ENCODE data around the gene RXRA. TPM values are rescaled to one million over a fixed set of nuclear protein-coding genes. Genes with fewer than 3 reads are reported as not detected.

The RXRA gene
- total and polyA plus RNA-seq, 2 of the 13 experiments (the other 11 are each of a cell fraction or from before 2014, with no cell fraction given): 18.9 to 29.2 TPM

DNA sequence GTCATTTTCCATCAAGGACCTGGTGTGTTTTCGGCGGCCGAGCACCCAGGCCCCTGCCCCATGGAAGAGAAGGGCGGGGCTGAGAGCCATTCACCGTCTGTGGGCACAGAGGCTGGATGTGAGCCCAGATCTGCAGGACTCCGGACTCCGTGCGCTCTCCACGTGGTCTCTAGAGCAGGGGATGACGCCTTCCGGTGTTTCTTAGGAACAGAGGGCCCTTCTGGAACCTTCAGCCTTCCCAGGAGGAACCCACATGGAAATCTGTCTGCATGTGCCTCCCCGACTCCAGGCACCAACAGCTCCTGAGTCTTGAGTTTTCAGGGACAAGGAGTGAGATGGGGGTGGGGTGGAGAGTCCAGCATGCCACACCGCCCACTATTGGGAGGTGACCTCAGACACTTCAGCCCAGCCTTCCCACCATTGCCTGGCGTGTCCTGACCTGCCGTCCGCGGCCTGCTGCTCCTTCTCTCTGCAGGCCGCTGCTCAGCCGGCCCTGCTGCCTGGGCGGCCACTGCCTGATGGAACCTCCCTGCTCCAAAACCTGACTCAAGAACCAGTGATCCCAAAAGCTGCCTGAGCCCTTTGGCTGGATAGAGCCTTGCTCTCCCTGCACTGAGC is 2.4 kb upstream of the RXRA start (continued):
- TF ChIP-seq, protein P1, sequence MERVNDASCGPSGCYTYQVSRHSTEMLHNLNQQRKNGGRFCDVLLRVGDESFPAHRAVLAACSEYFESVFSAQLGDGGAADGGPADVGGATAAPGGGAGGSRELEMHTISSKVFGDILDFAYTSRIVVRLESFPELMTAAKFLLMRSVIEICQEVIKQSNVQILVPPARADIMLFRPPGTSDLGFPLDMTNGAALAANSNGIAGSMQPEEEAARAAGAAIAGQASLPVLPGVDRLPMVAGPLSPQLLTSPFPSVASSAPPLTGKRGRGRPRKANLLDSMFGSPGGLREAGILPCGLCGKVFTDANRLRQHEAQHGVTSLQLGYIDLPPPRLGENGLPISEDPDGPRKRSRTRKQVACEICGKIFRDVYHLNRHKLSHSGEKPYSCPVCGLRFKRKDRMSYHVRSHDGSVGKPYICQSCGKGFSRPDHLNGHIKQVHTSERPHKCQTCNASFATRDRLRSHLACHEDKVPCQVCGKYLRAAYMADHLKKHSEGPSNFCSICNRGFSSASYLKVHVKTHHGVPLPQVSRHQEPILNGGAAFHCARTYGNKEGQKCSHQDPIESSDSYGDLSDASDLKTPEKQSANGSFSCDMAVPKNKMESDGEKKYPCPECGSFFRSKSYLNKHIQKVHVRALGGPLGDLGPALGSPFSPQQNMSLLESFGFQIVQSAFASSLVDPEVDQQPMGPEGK (CRISPR knock-in tag; IDR thresholded peaks at IDR 0.05): peak; percentile 46
- peak; percentile 69 for TF ChIP-seq HNF4A (CRISPR knock-in tag; IDR thresholded peaks at IDR 0.05)
- TF ChIP-seq NRL (CRISPR knock-in tag; IDR thresholded peaks at IDR 0.05; ENCODE audit: borderline replicate concordance): peak; percentile 96
- TF ChIP-seq, protein P2, sequence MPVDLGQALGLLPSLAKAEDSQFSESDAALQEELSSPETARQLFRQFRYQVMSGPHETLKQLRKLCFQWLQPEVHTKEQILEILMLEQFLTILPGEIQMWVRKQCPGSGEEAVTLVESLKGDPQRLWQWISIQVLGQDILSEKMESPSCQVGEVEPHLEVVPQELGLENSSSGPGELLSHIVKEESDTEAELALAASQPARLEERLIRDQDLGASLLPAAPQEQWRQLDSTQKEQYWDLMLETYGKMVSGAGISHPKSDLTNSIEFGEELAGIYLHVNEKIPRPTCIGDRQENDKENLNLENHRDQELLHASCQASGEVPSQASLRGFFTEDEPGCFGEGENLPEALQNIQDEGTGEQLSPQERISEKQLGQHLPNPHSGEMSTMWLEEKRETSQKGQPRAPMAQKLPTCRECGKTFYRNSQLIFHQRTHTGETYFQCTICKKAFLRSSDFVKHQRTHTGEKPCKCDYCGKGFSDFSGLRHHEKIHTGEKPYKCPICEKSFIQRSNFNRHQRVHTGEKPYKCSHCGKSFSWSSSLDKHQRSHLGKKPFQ (CRISPR knock-in tag; IDR thresholded peaks at IDR 0.05; ENCODE audit: insufficient replicate concordance): peak; percentile 90
- TF ChIP-seq, protein P3, sequence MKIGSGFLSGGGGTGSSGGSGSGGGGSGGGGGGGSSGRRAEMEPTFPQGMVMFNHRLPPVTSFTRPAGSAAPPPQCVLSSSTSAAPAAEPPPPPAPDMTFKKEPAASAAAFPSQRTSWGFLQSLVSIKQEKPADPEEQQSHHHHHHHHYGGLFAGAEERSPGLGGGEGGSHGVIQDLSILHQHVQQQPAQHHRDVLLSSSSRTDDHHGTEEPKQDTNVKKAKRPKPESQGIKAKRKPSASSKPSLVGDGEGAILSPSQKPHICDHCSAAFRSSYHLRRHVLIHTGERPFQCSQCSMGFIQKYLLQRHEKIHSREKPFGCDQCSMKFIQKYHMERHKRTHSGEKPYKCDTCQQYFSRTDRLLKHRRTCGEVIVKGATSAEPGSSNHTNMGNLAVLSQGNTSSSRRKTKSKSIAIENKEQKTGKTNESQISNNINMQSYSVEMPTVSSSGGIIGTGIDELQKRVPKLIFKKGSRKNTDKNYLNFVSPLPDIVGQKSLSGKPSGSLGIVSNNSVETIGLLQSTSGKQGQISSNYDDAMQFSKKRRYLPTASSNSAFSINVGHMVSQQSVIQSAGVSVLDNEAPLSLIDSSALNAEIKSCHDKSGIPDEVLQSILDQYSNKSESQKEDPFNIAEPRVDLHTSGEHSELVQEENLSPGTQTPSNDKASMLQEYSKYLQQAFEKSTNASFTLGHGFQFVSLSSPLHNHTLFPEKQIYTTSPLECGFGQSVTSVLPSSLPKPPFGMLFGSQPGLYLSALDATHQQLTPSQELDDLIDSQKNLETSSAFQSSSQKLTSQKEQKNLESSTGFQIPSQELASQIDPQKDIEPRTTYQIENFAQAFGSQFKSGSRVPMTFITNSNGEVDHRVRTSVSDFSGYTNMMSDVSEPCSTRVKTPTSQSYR (CRISPR knock-in tag; IDR thresholded peaks at IDR 0.05; ENCODE audit: borderline replicate concordance): 0 out of 2 replicates have a peak, but pooled peaks have one; percentile 33
- TF ChIP-seq, protein P4, sequence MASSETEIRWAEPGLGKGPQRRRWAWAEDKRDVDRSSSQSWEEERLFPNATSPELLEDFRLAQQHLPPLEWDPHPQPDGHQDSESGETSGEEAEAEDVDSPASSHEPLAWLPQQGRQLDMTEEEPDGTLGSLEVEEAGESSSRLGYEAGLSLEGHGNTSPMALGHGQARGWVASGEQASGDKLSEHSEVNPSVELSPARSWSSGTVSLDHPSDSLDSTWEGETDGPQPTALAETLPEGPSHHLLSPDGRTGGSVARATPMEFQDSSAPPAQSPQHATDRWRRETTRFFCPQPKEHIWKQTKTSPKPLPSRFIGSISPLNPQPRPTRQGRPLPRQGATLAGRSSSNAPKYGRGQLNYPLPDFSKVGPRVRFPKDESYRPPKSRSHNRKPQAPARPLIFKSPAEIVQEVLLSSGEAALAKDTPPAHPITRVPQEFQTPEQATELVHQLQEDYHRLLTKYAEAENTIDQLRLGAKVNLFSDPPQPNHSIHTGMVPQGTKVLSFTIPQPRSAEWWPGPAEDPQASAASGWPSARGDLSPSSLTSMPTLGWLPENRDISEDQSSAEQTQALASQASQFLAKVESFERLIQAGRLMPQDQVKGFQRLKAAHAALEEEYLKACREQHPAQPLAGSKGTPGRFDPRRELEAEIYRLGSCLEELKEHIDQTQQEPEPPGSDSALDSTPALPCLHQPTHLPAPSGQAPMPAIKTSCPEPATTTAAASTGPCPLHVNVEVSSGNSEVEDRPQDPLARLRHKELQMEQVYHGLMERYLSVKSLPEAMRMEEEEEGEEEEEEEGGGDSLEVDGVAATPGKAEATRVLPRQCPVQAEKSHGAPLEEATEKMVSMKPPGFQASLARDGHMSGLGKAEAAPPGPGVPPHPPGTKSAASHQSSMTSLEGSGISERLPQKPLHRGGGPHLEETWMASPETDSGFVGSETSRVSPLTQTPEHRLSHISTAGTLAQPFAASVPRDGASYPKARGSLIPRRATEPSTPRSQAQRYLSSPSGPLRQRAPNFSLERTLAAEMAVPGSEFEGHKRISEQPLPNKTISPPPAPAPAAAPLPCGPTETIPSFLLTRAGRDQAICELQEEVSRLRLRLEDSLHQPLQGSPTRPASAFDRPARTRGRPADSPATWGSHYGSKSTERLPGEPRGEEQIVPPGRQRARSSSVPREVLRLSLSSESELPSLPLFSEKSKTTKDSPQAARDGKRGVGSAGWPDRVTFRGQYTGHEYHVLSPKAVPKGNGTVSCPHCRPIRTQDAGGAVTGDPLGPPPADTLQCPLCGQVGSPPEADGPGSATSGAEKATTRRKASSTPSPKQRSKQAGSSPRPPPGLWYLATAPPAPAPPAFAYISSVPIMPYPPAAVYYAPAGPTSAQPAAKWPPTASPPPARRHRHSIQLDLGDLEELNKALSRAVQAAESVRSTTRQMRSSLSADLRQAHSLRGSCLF (CRISPR knock-in tag; IDR thresholded peaks at IDR 0.05; ENCODE audit: borderline replicate concordance): 0 out of 2 replicates have a peak, but pooled peaks have one; percentile 74
- no peak for TF ChIP-seq ZBTB3 (CRISPR knock-in tag; IDR thresholded peaks at IDR 0.05; ENCODE audit: borderline replicate concordance, low read depth)
- TF ChIP-seq, protein P5, sequence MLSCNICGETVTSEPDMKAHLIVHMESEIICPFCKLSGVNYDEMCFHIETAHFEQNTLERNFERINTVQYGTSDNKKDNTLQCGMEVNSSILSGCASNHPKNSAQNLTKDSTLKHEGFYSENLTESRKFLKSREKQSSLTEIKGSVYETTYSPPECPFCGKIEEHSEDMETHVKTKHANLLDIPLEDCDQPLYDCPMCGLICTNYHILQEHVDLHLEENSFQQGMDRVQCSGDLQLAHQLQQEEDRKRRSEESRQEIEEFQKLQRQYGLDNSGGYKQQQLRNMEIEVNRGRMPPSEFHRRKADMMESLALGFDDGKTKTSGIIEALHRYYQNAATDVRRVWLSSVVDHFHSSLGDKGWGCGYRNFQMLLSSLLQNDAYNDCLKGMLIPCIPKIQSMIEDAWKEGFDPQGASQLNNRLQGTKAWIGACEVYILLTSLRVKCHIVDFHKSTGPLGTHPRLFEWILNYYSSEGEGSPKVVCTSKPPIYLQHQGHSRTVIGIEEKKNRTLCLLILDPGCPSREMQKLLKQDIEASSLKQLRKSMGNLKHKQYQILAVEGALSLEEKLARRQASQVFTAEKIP (CRISPR knock-in tag; IDR thresholded peaks at IDR 0.05; ENCODE audit: borderline replicate concordance): no peak
